ENCODE measurements around the gene CALCB. TPM values are rescaled to one million over a fixed set of nuclear protein-coding genes. Genes with fewer than 3 reads are reported as not detected.

Gene CALCB
- total RNA-seq, 1 experiment from 2014 or later, result not detected

GRCh38 chr11:15059132-15059915, 14.1 kb upstream of the CALCB start:
- H3K4me2 ChIP-seq (ENCODE audit: insufficient read depth, insufficient read length, low read length), result no peak overlapping the region
- H2AFZ ChIP-seq (ENCODE audit: low read length), result no peak overlapping the region
- no peak overlapping the region for H3K9ac ChIP-seq (ENCODE audit: extremely low read depth, insufficient read length, low read length)
- no peak overlapping the region for H2BK120ac ChIP-seq (ENCODE audit: low read depth, low read length, poor library complexity, severe bottlenecking)
- H3K4me1 ChIP-seq (ENCODE audit: insufficient read depth, low read length), result no peaks in the 10 kb centered on the region
- Mint-ChIP-seq H3K4me1 (peaks cover 0 to 3% of the 10 kb centered on the region in 2 experiments; a peak in 2 of 4 replicates), H3K36me3 (ENCODE audit: insufficient read depth in 1 of 3, low read depth in 3 of 3) (peaks cover 0 to 22% (median 7%) of the 10 kb centered on the region in 3 experiments; a peak in 5 of 7 replicates), H3K27me3 (ENCODE audit: low read depth) (no peaks in the 10 kb centered on the region), H3K9me3 (peaks cover 7 to 12% of the 10 kb centered on the region in 2 experiments), H3K4me3 (no peak overlapping the region), H3K27ac (no peak overlapping the region)
- TF ChIP-seq CTCF (conservative IDR thresholded peaks at IDR 0.05), result no peak
- no peak overlapping the region for H3K4ac ChIP-seq (ENCODE audit: low read depth, low read length)
- H3K56ac ChIP-seq (ENCODE audit: insufficient read length, low read depth, low read length), result no peak overlapping the region
- no CpG with 5 or more reads among the region's 2 CpGs for WGBS (ENCODE audit: extremely low coverage, insufficient read length, low lambda C conversion rate)
- H4K20me1 ChIP-seq (ENCODE audit: control insufficient read depth, insufficient read depth, insufficient read length), result no peaks in the 10 kb centered on the region
- no peak overlapping the region for H2BK20ac ChIP-seq (ENCODE audit: low read depth, low read length, poor library complexity, severe bottlenecking)
- H2BK12ac ChIP-seq (ENCODE audit: insufficient read length, low read depth, low read length), result no peak overlapping the region
- H4K8ac ChIP-seq (replicated peaks; ENCODE audit: insufficient read length, low read depth, low read length), result no peak overlapping the region
- H2AK5ac ChIP-seq (ENCODE audit: insufficient read length, low read length), result no peak overlapping the region
- H3K23ac ChIP-seq (ENCODE audit: insufficient read length, low read depth, low read length), result no peak overlapping the region
- no peak overlapping the region for H4K5ac ChIP-seq (ENCODE audit: insufficient read length, low read depth, low read length)
- H2BK5ac ChIP-seq (ENCODE audit: insufficient read length, low read length), result no peak overlapping the region
- H2BK15ac ChIP-seq (ENCODE audit: low read depth, low read length), result no peak overlapping the region
- no peak overlapping the region for H3K14ac ChIP-seq (ENCODE audit: insufficient read depth, low read length)
- no peaks in the 10 kb centered on the region for H3K9me3 ChIP-seq (ENCODE audit: control insufficient read depth, low read depth, low read length)
- no peaks in the 10 kb centered on the region for H3K79me1 ChIP-seq (ENCODE audit: insufficient read depth, low read depth, low read length, poor library complexity, severe bottlenecking)
- H3K27me3 ChIP-seq (ENCODE audit: insufficient read depth, low read length), result no peaks in the 10 kb centered on the region
- H4K91ac ChIP-seq (ENCODE audit: insufficient read length, low read depth, low read length), result no peak overlapping the region
- H3K27ac ChIP-seq (ENCODE audit: insufficient read length, low read depth, low read length), result no peak overlapping the region
- H3K18ac ChIP-seq (ENCODE audit: insufficient read length, low read depth, low read length), result no peak overlapping the region
- H3T11ph ChIP-seq (ENCODE audit: low read length), result no peak overlapping the region
- H3K79me2 ChIP-seq (ENCODE audit: insufficient read depth, low read length), result no peaks in the 10 kb centered on the region
- H3K23me2 ChIP-seq (ENCODE audit: insufficient read length, low read depth, low read length, poor library complexity, severe bottlenecking), result no peaks in the 10 kb centered on the region
- DNase-seq, result no peak
